ENCODE measurements around the gene CHADL. TPM values are rescaled to one million over a fixed set of nuclear protein-coding genes. Genes with fewer than 3 reads are reported as not detected.

The CHADL gene
- total RNA-seq, 4 donors from 2014 or later: 5.9 to 12.6 (median 7.4) TPM

GRCh38 chr22:41285820-41286638 is 45.3 kb upstream of the CHADL start, which contains the start of gene RANGAP1:
Gene RANGAP1, minus strand, starts transcription at chr22:41286187. Its CDS starts 5,143 bp downstream, at chr22:41281044.
- 0% methylated on average over 6 of the region's 77 CpGs; no CpG with 5 or more reads in 1 of the 2 donors for WGBS, 2 donors (ENCODE audit: low coverage in 1 of 2)

GRCh38 chr22:41285441-41285819 is 44.7 kb upstream of the CHADL start:
- Histone ChIP-seq H3K36me3 (peaks cover 0 to 43% of the 10 kb centered on the region in 2 donors), H3K4me3 (peak overlapping the region; percentile 70 to 93), H3K27ac (peak overlapping the region; percentile 48 to 93 (median 86)), H3K27me3 (no peaks in the 10 kb centered on the region), H3K9me3 (no peaks in the 10 kb centered on the region), H3K4me1 (peaks cover 0 to 25% (median 6%) of the 10 kb centered on the region in 3 donors)
- peak; percentile 47 for ATAC-seq
- WGBS, 2 donors (ENCODE audit: low coverage in 1 of 2): no CpG with 5 or more reads among the region's 30 CpGs
- TF ChIP-seq CTCF (IDR thresholded peaks at IDR 0.05): no peak
- no peak for TF ChIP-seq EP300 (IDR thresholded peaks at IDR 0.05)
- TF ChIP-seq POLR2AphosphoS5 (IDR thresholded peaks at IDR 0.05): peak; percentile 50

More at GRCh38 chr22:41285820-41286638, 45.3 kb upstream of the CHADL start, which contains the start of gene RANGAP1:
- Histone ChIP-seq H3K36me3 (peaks cover 0 to 37% of the 10 kb centered on the region in 2 donors), H3K4me1 (peaks cover 0 to 25% (median 10%) of the 10 kb centered on the region in 3 donors), H3K4me3 (peak within 1 kb of the TSS; percentile 70 to 93), H3K27me3 (no peaks in the 10 kb centered on the region), H3K9me3 (no peaks in the 10 kb centered on the region), H3K27ac (peak within 1 kb of the TSS; percentile 48 to 93 (median 86))
- TF ChIP-seq POLR2A (IDR thresholded peaks at IDR 0.05) (peak; percentile 62 to 69), CTCF (IDR thresholded peaks at IDR 0.05) (peak in 2 of 4 experiments; percentile 48 to 62), EP300 (IDR thresholded peaks at IDR 0.05) (no peak), POLR2AphosphoS5 (IDR thresholded peaks at IDR 0.05) (peak; percentile 76)
- ATAC-seq: peak; percentile 99

- H3K27ac ChIP-seq: peak overlapping the region in 3 of 4 donors; percentile 85 to 93 (median 86)
- no peak for ATAC-seq
- H3K9me3 ChIP-seq: no peaks in the 10 kb centered on the region
- peaks cover 0 to 25% (median 6%) of the 10 kb centered on the region in 3 donors for H3K4me1 ChIP-seq
- H3K36me3 ChIP-seq: peaks cover 0 to 53% of the 10 kb centered on the region in 2 donors
- no peaks in the 10 kb centered on the region for H3K27me3 ChIP-seq
- H3K4me3 ChIP-seq: no peak overlapping the region
- no peak for TF ChIP-seq POLR2AphosphoS5 (IDR thresholded peaks at IDR 0.05)
- no peak for TF ChIP-seq POLR2A (IDR thresholded peaks at IDR 0.05)
- TF ChIP-seq EP300 (IDR thresholded peaks at IDR 0.05): no peak
- TF ChIP-seq CTCF (IDR thresholded peaks at IDR 0.05): no peak
- 86 to 91% methylated on average over 5 to 9 of the region's 10 CpGs for WGBS, 2 donors (ENCODE audit: low coverage in 1 of 2)
Measured at GRCh38 chr22:41284465-41284864, 43.7 kb upstream of the CHADL start.

- 79 to 100% methylated on average over 2 of the region's 2 CpGs for WGBS, 2 donors (ENCODE audit: low coverage in 1 of 2)
- no peak overlapping the region for H3K4me3 ChIP-seq
- no peaks in the 10 kb centered on the region for H3K27me3 ChIP-seq
- H3K9me3 ChIP-seq: no peaks in the 10 kb centered on the region
- H3K4me1 ChIP-seq: peaks cover 0 to 13% (median 6%) of the 10 kb centered on the region in 3 donors
- ATAC-seq: no peak
- H3K27ac ChIP-seq: no peak overlapping the region
- peaks cover 0 to 87% of the 10 kb centered on the region in 2 donors for H3K36me3 ChIP-seq
- TF ChIP-seq CTCF (IDR thresholded peaks at IDR 0.05) (no peak), POLR2AphosphoS5 (IDR thresholded peaks at IDR 0.05) (no peak), EP300 (IDR thresholded peaks at IDR 0.05) (no peak), POLR2A (IDR thresholded peaks at IDR 0.05) (no peak)
Measured at GRCh38 chr22:41280854-41281253, 40.1 kb upstream of the CHADL start.
